Karpas-422 (cell line): ENCODE results near the gene REM1. TPM values are rescaled to one million over a fixed set of nuclear protein-coding genes. Genes with fewer than 3 reads are reported as not detected.
"Not testable (repeated sequence)": the region's sequence is repeated elsewhere in the genome, so short reads cannot be mapped to it uniquely, and the experiment has no call there.

ENCODE experiments used
- DNase-seq: peaks from one replicate; pipeline ENCODE4 v3.0.0-alpha.2; 2015
- H2AFZ ChIP-seq: fragments of 200-600 bp; sonication (generic); 2 replicates; pipeline ENCODE4 v1.6.1; 2014; ENCODE audit warnings: antibody characterized with exemption, low read length, mixed read lengths
- H3K27ac ChIP-seq: fragments of 200-600 bp; sonication (generic); 2 replicates; pipeline ENCODE4 v1.5.1; 2014; ENCODE audit warnings: mild to moderate bottlenecking, low read length, moderate library complexity
- H3K27me3 ChIP-seq: fragments of 200-600 bp; sonication (generic); 2 replicates; pipeline ENCODE4 v1.6.1; 2014; ENCODE audit warnings: low read length, mixed read lengths
- H3K36me3 ChIP-seq: fragments of 200-600 bp; sonication (generic); 2 replicates; pipeline ENCODE4 v1.6.1; 2014; ENCODE audit warnings: low read length, mixed read lengths; ENCODE audit not compliant: insufficient read depth
- H3K4me1 ChIP-seq: fragments of 200-600 bp; sonication (generic); 2 replicates; pipeline ENCODE4 v1.6.1; 2014; ENCODE audit warnings: mild to moderate bottlenecking, low read length, mixed read lengths
- H3K4me2 ChIP-seq: fragments of 200-600 bp; sonication (generic); 2 replicates; pipeline ENCODE4 v1.6.1; 2014; ENCODE audit warnings: low read length, low read depth, mild to moderate bottlenecking; ENCODE audit not compliant: poor library complexity, severe bottlenecking
- H3K4me3 ChIP-seq: fragments of 200-600 bp; sonication (generic); 2 replicates; pipeline ENCODE4 v1.5.1; 2014; ENCODE audit warnings: mild to moderate bottlenecking, antibody characterized with exemption, low read length, mixed read lengths
- H3K79me2 ChIP-seq: fragments of 200-600 bp; sonication (generic); 2 replicates; pipeline ENCODE4 v1.6.1; 2014; ENCODE audit warnings: mild to moderate bottlenecking, low read length, mixed read lengths
- H3K9ac ChIP-seq: fragments of 200-600 bp; sonication (generic); 2 replicates; pipeline ENCODE4 v1.6.0; 2014; ENCODE audit warnings: low read length
- H3K9me2 ChIP-seq: fragments of 200-600 bp; sonication (generic), shearing (Covaris generic); replicated peaks from 2 replicates; pipeline ENCODE4 v1.6.0; 2014; ENCODE audit warnings: mild to moderate bottlenecking, low read length, moderate library complexity; ENCODE audit not compliant: insufficient read depth
- H3K9me3 ChIP-seq: fragments of 300-700, 200-600 bp; sonication (generic); 2 replicates; pipeline ENCODE4 v1.6.1; 2014; ENCODE audit warnings: low read length, mixed read lengths
- H4K20me1 ChIP-seq: fragments of 200-600 bp; sonication (generic); 2 replicates; pipeline ENCODE4 v1.6.1; 2014; ENCODE audit warnings: mild to moderate bottlenecking, antibody characterized with exemption, low read length, low read depth; ENCODE audit not compliant: insufficient read depth
- total RNA-seq: library from RNA; depleted of rRNA; stranded (reverse); fragments of >200 nt; shearing (Covaris generic); gene quantifications from 2 replicates; pipeline ENCODE4 v1.2.3, GENCODE V29; 2014; ENCODE audit warnings: low replicate concordance; rRNA removed

Gene REM1
- not detected in 2 replicates for total RNA-seq

- H3K27ac ChIP-seq, result peak within 1 kb of the TSS; percentile 60
- no peaks in the 10 kb centered on the region for H3K79me2 ChIP-seq
- H3K36me3 ChIP-seq, result no peaks in the 10 kb centered on the region
- H3K9me2 ChIP-seq, result no peaks in the 10 kb centered on the region
- H2AFZ ChIP-seq, result peak within 1 kb of the TSS; percentile 88
- no peaks in the 10 kb centered on the region for H4K20me1 ChIP-seq
- peak within 1 kb of the TSS; percentile 37; the same call in 1 of the 2 replicates for H3K4me3 ChIP-seq
- peak within 1 kb of the TSS; percentile 68 for H3K4me2 ChIP-seq
- H3K9me3 ChIP-seq, result no peaks in the 10 kb centered on the region
- no peak for DNase-seq
- peak within 1 kb of the TSS; percentile 32 for H3K9ac ChIP-seq
- H3K4me1 ChIP-seq, result peaks cover 18% of the 10 kb centered on the region
- no peaks in the 10 kb centered on the region for H3K27me3 ChIP-seq
Observed at GRCh38 chr20:31474758-31475427, at the start of gene REM1, which contains the start of gene DEFB124. Gene REM1, plus strand, starts transcription at chr20:31475288. Its CDS starts 1,158 bp downstream, at chr20:31476446. Gene DEFB124, minus strand, starts transcription at chr20:31475127. Its CDS starts 2,114 bp downstream, at chr20:31473013.

GRCh38 chr20:31425797-31426196, 49.3 kb upstream of the REM1 start:
- H3K4me2 ChIP-seq, result no peak overlapping the region
- no peak overlapping the region for H2AFZ ChIP-seq
- H3K9ac ChIP-seq, result no peak overlapping the region
- no peaks in the 10 kb centered on the region for H3K36me3 ChIP-seq
- H3K79me2 ChIP-seq, result no peaks in the 10 kb centered on the region
- no peak overlapping the region for H3K27ac ChIP-seq
- no peaks in the 10 kb centered on the region for H4K20me1 ChIP-seq
- H3K9me3 ChIP-seq, result no peaks in the 10 kb centered on the region
- DNase-seq, result no peak
- H3K27me3 ChIP-seq, result no peaks in the 10 kb centered on the region
- H3K4me1 ChIP-seq, result no peaks in the 10 kb centered on the region
- H3K4me3 ChIP-seq, result no peak overlapping the region
- H3K9me2 ChIP-seq, result no peaks in the 10 kb centered on the region

- H4K20me1 ChIP-seq, H3K9ac ChIP-seq, DNase-seq, H3K4me3 ChIP-seq, H3K9me3 ChIP-seq, H3K9me2 ChIP-seq, H3K4me2 ChIP-seq, H3K4me1 ChIP-seq, H3K79me2 ChIP-seq, H3K36me3 ChIP-seq, H3K27ac ChIP-seq, H3K27me3 ChIP-seq, H2AFZ ChIP-seq: not testable (repeated sequence)
Observed at GRCh38 chr20:31426891-31427551, 48.1 kb upstream of the REM1 start.

- not testable (repeated sequence) for H3K4me1 ChIP-seq, H3K4me2 ChIP-seq
Observed at GRCh38 chr20:31427576-31427975, 47.5 kb upstream of the REM1 start.

GRCh38 chr20:31430568-31431115, 44.4 kb upstream of the REM1 start:
- no peaks in the 10 kb centered on the region for H3K36me3 ChIP-seq
- H3K27me3 ChIP-seq, result no peaks in the 10 kb centered on the region
- no peak overlapping the region for H3K4me2 ChIP-seq
- H3K4me1 ChIP-seq, result no peaks in the 10 kb centered on the region
- no peaks in the 10 kb centered on the region for H3K9me3 ChIP-seq
- H3K4me3 ChIP-seq, result no peak overlapping the region
- no peak overlapping the region for H3K27ac ChIP-seq
- H4K20me1 ChIP-seq, result no peaks in the 10 kb centered on the region
- no peaks in the 10 kb centered on the region for H3K9me2 ChIP-seq
- H3K79me2 ChIP-seq, result no peaks in the 10 kb centered on the region
- no peak overlapping the region for H3K9ac ChIP-seq
- no peak overlapping the region for H2AFZ ChIP-seq
- DNase-seq, result no peak

More at GRCh38 chr20:31427576-31427975, 47.5 kb upstream of the REM1 start:
- H3K9me2 ChIP-seq, H3K27me3 ChIP-seq, H3K36me3 ChIP-seq, H3K79me2 ChIP-seq, H3K27ac ChIP-seq, DNase-seq, H4K20me1 ChIP-seq, H3K4me3 ChIP-seq, H3K9ac ChIP-seq, H3K9me3 ChIP-seq, H2AFZ ChIP-seq: not testable (repeated sequence)

GRCh38 chr20:31440012-31440659, 35.0 kb upstream of the REM1 start, which contains the start of gene DEFB123:
Gene DEFB123, plus strand, starts transcription at chr20:31440632. Its CDS starts 67 bp downstream, at chr20:31440699.
- H2AFZ ChIP-seq, result no peak within 1 kb of the TSS
- no peak within 1 kb of the TSS for H3K27ac ChIP-seq
- H3K4me2 ChIP-seq, result no peak within 1 kb of the TSS
- no peaks in the 10 kb centered on the region for H3K27me3 ChIP-seq
- no peaks in the 10 kb centered on the region for H4K20me1 ChIP-seq
- no peaks in the 10 kb centered on the region for H3K79me2 ChIP-seq
- no peaks in the 10 kb centered on the region for H3K9me2 ChIP-seq
- H3K36me3 ChIP-seq, result no peaks in the 10 kb centered on the region
- peak; percentile 44 for DNase-seq
- no peak within 1 kb of the TSS for H3K9ac ChIP-seq
- H3K9me3 ChIP-seq, result no peaks in the 10 kb centered on the region
- H3K4me3 ChIP-seq, result no peak within 1 kb of the TSS
- no peaks in the 10 kb centered on the region for H3K4me1 ChIP-seq

- no peak overlapping the region for H3K27ac ChIP-seq
- no peaks in the 10 kb centered on the region for H3K27me3 ChIP-seq
- DNase-seq, result no peak
- no peaks in the 10 kb centered on the region for H3K4me1 ChIP-seq
- no peaks in the 10 kb centered on the region for H3K79me2 ChIP-seq
- no peak overlapping the region for H2AFZ ChIP-seq
- no peaks in the 10 kb centered on the region for H4K20me1 ChIP-seq
- no peaks in the 10 kb centered on the region for H3K9me3 ChIP-seq
- no peaks in the 10 kb centered on the region for H3K36me3 ChIP-seq
- H3K4me3 ChIP-seq, result no peak overlapping the region
- no peak overlapping the region for H3K4me2 ChIP-seq
- no peak overlapping the region for H3K9ac ChIP-seq
- H3K9me2 ChIP-seq, result no peaks in the 10 kb centered on the region
Observed at GRCh38 chr20:31446084-31446819, 28.8 kb upstream of the REM1 start.
